HL-60 (cell line): ENCODE data around the gene TCHP.

Experiments used
- CTCF ChIP-seq: IDR thresholded peaks from one replicate; pipeline ENCODE4 v1.5.1; 2011; ENCODE audit warnings: low read length, control low read depth, inconsistent platforms; ENCODE audit not compliant: insufficient read depth
- GABPA ChIP-seq: IDR thresholded peaks from 2 replicates; pipeline ENCODE4 v1.6.1; 2012; ENCODE audit warnings: low read depth
- POLR2AphosphoS5 ChIP-seq: IDR thresholded peaks from 2 replicates; pipeline ENCODE4 v1.6.1; 2012; ENCODE audit warnings: low read depth
- REST ChIP-seq: IDR thresholded peaks from 2 replicates; pipeline ENCODE4 v1.6.1; 2012; ENCODE audit warnings: low read depth; ENCODE audit not compliant: insufficient replicate concordance
- SPI1 ChIP-seq: IDR thresholded peaks from 2 replicates; pipeline ENCODE4 v1.6.1; 2012; ENCODE audit warnings: low read depth, mild to moderate bottlenecking, borderline replicate concordance

GRCh38 chr12:109910254-109910968 lies 10.3 kb downstream of the TCHP start:
- TF ChIP-seq CTCF (no peak), SPI1 (no peak), POLR2AphosphoS5 (no peak), REST (no peak), GABPA (no peak)
